Stimulated activated CD8-positive, alpha-beta memory T cell treated with anti-CD3 and anti-CD28 coated beads, Interleukin-4, amount 100 ng/mL, for 24 hours (primary cell): ENCODE data around the gene FASTK.

Experiments
- DNase-seq: peaks from one replicate; pipeline ENCODE4 v3.0.0-alpha.2; 2020; ENCODE audit warnings: low read depth

FASTK gene

GRCh38 chr7:151117565-151117964, 37.0 kb upstream of the FASTK start:
- no peak for DNase-seq

DNA sequence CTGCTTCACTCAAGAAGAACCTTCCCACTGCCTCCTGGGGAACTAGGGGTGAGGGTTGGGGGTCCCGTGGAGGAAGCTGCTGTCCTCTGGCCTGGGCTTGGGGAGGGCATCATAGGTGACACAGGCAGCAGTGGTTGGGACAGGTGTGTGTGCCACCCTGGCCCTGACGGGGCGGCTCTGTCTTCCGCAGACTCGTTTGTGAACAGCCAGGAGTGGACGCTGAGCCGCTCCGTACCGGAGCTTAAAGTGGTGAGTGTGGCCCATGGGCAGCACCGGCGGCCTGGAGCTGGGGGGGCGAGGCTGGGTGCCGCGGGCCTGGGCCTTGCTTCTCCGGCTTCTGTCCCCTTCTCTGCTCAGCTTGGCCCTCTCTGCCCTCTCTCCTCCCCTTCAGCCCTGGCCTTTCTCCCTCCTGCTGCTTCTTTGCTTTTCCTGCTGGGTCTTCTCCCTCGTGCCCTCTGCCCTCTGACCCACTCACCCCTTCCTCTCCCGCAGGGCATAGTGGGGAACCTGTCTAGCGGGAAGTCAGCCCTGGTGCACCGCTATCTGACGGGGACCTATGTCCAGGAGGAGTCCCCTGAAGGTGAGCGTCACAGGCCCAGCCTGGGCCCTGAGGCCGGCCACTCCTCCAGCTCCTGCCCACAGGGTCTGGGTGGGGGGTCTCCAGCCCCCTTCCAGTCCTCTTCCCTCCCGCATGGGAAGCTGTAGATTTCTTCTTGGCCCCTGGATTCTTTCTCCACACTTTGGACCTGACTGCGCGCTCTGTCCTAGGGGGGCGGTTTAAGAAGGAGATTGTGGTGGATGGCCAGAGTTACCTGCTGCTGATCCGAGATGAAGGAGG, 36.2 kb upstream of the FASTK start:
- no peak for DNase-seq

- no peak for DNase-seq
These were observed 35.3 kb upstream of the FASTK start for GRCh38 chr7:151115836-151116418.

GRCh38 chr7:151115121-151115835, 34.7 kb upstream of the FASTK start:
- DNase-seq: peak; percentile 20

DNA sequence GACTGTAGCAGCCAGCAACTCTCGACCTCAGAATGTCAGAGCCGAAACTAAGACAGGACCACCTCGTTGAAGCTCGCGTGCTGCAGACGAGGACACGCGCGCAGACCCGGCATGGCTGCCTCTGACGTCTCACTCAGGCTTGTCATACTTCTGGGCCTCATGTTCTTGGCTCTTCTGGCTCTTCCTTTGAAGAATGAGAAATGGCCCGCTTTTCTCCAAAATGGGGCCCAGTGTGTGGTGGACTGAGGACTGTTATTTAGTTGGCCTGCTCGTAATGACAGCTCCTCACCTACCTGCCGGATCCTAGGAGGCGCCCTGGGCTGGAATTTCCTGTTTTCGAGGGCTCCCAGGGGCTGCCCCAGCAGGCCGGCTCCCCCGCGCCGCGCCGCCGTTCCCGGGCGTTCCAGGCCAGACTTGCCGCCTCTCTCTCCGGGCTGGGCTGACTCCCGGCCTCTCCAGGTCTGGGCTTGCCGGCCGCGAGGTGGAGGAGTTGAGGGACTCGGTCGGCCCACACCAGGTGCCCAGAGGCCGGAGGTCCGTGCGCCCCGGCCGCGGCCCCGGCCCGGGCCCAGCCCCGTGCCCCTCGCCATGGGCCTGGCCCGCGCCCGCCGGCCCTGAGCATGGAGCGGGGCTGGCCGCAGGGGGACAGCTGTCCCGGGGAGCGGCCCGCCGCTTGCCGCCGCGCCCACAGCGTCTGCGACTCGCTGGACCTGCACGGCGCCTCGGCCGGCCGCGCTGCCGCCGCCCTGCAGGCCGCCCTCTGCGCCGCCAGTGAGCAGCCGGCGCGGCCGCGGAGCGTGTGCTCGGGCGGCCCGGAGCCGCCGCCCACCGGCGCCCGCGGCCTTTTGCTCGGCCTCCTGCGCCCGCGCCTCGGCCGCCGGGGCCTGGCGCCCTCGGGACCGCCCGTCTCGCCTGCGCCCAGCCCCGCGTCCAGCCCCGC, 33.8 kb upstream of the FASTK start:
- DNase-seq: no peak

- no peak for DNase-seq
These were observed 32.9 kb upstream of the FASTK start for GRCh38 chr7:151113344-151114150.

DNA sequence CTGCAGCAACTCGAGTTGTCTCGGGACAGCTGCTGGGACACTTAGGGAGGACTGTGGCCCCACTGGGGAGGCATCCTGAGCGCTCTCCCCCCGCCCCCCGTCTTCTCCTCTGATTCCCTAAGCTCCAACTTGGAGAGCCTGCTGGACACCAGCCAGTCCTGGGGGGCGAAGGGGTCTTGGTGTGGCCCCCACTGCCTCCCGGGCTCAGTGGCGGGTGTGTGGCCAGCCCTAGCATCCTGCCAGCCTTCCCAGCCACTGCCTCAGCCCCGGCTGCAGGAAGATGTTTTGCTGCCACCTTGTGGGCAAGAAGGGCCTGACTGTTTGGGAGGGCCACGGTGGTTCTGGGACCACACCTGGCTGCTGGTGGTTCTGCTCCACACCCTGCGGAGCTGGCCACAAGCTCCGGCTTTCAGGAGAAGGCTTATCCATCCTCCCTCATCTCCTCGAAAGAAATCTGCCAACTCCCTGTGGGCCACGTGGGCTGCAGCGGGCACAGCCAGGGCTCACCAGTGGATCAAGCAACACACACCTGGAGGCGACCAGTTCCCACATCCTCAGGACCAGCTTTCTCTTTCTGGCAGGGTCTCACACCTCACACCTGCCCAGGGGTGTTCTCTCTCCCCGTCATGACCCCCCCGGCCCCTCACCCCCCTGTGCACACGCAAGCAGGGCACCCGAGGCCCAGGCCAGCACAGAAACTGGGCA, 30.5 kb upstream of the FASTK start:
- DNase-seq: peak; percentile 61

GRCh38 chr7:151110236-151110940, 29.8 kb upstream of the FASTK start:
- DNase-seq: no peak

GRCh38 chr7:151109094-151110048, 28.8 kb upstream of the FASTK start:
- no peak for DNase-seq

DNA sequence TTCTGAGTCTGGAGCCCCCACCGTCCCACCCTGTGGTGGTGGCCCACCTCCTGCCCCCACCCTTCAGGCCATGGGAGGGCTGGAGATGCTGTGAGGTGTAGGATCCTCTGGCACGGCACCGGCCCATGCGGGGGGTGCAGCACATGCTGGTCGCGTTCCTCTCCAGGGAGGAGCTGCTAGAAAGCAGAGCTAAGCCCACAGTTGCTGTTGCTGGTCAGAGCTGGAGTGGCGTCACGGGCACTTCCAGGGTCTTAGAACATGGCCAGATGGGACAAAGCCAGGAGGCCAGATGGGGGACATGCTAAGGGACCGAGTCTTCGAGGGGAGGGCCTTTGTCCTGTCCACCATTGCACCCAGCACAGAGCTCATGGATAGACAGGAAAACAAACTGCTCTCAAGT, 27.3 kb upstream of the FASTK start:
- DNase-seq: no peak

- DNase-seq: no peak
These were observed 24.0 kb upstream of the FASTK start for GRCh38 chr7:151104411-151105235.

- no peak for DNase-seq
These were observed 23.4 kb upstream of the FASTK start for GRCh38 chr7:151103973-151104372.

GRCh38 chr7:151102991-151103390, 22.4 kb upstream of the FASTK start:
- no peak for DNase-seq

GRCh38 chr7:151101621-151102396, 21.2 kb upstream of the FASTK start:
- no peak for DNase-seq

GRCh38 chr7:151100921-151101320, 20.3 kb upstream of the FASTK start:
- DNase-seq: no peak

DNA sequence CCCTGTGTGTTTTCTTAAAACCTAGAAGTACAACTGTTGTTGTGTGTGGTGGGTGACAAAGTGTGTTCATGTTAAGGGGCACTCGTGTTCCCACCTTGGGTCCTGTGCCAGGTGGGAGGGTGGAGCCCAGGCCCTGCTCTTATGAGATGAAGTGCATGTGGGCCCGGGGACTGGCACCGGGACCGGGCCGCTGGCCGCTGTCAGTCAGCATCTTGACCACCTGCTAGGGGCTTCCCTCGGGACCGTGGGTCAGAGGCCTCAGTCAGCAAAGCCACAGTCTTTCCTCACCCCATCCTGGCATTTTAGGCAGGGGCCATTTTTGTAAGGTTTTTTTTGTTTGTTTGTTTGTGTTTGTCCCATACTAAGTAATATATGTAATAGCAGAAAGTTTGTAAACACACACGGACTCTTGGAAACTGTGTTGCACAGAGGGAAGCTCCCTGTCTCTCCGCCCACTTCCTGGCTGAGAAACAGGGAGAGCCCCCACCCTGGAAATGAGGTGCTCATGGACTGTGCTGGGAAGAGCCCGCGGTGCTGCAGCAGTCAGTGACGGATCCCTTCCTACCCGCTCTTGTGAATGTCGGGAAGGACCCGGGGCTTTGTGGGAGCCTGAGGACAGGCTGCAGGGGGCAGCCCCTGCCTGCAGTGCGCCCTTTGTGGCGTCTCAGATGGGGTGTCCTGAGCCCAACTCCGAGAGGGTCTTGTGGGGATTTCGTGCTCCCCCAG, 19.0 kb upstream of the FASTK start:
- no peak for DNase-seq
